Neural crest cell (in vitro differentiated cells): ENCODE measurements around the gene RNASEH2C. TPM values are rescaled to one million over a fixed set of nuclear protein-coding genes. Genes with fewer than 3 reads are reported as not detected.

ENCODE experiments used
- DNase-seq: peaks from one replicate; pipeline ENCODE4 v3.0.0; 2021; ENCODE audit warnings: low read depth, mixed read lengths, low spot score
- H3K27ac Mint-ChIP-seq: one replicate; pipeline ENCODE4 v1.8.0; 2021; ENCODE audit warnings: mild to moderate bottlenecking, mixed read lengths; ENCODE audit not compliant: unreplicated experiment
- H3K27me3 Mint-ChIP-seq: 2 replicates; pipeline ENCODE4 v1.8.0; 2021; ENCODE audit warnings: low read depth, mild to moderate bottlenecking, mixed read lengths
- H3K36me3 Mint-ChIP-seq: 2 replicates; pipeline ENCODE4 v1.8.0; 2021; ENCODE audit warnings: low read depth, mild to moderate bottlenecking, mixed read lengths
- H3K4me1 Mint-ChIP-seq: 2 replicates; pipeline ENCODE4 v1.8.0; 2021; ENCODE audit warnings: mixed read lengths
- H3K4me3 Mint-ChIP-seq: one replicate; pipeline ENCODE4 v1.8.0; 2021; ENCODE audit warnings: mild to moderate bottlenecking, mixed read lengths
- H3K9me3 Mint-ChIP-seq: 2 replicates; pipeline ENCODE4 v1.8.0; 2021; ENCODE audit warnings: mixed read lengths
- total RNA-seq: library from RNA; stranded (reverse); gene quantifications from 2 replicates; pipeline ENCODE4 v1.2.1, GENCODE V29; 2021
- TF ChIP-seq, protein P1 (sequence below): fragments of 200-600 bp; sonication (generic); conservative IDR thresholded peaks from 2 replicates; pipeline ENCODE4 v1.5.0; 2021; ENCODE audit warnings: antibody characterized with exemption, mild to moderate bottlenecking

RNASEH2C gene
- total RNA-seq, 1 donor from 2014 or later, result 72.1 TPM

DNA sequence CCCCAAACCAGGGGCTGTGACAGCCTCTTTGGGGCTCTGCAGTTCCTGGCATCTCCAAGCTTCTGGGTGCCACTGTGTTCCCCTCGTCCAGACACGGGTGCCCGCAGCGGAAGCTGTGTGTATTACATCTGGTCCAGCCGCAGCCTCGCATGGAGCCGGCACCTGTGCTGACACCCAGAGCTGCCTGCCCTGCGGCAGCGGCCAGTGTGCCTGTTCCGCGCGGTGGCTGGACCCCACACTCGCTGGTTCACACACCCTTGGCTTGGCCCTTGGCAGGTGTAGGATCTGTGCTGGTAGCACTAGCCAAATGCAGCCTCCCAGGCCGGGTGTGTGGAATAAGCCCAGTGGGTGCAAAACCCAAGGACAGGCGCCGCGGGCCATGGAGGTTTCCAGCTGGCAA lies 24.5 kb upstream of the RNASEH2C start:
- no peak overlapping the region for H3K27ac Mint-ChIP-seq
- H3K27me3 Mint-ChIP-seq, result peaks cover 71% of the 10 kb centered on the region
- H3K4me1 Mint-ChIP-seq, result no peaks in the 10 kb centered on the region
- H3K4me3 Mint-ChIP-seq, result no peak overlapping the region
- no peaks in the 10 kb centered on the region for H3K9me3 Mint-ChIP-seq
- TF ChIP-seq, protein P1, sequence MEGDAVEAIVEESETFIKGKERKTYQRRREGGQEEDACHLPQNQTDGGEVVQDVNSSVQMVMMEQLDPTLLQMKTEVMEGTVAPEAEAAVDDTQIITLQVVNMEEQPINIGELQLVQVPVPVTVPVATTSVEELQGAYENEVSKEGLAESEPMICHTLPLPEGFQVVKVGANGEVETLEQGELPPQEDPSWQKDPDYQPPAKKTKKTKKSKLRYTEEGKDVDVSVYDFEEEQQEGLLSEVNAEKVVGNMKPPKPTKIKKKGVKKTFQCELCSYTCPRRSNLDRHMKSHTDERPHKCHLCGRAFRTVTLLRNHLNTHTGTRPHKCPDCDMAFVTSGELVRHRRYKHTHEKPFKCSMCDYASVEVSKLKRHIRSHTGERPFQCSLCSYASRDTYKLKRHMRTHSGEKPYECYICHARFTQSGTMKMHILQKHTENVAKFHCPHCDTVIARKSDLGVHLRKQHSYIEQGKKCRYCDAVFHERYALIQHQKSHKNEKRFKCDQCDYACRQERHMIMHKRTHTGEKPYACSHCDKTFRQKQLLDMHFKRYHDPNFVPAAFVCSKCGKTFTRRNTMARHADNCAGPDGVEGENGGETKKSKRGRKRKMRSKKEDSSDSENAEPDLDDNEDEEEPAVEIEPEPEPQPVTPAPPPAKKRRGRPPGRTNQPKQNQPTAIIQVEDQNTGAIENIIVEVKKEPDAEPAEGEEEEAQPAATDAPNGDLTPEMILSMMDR, result no peak
- H3K36me3 Mint-ChIP-seq, result no peaks in the 10 kb centered on the region
- no peak for DNase-seq

DNA sequence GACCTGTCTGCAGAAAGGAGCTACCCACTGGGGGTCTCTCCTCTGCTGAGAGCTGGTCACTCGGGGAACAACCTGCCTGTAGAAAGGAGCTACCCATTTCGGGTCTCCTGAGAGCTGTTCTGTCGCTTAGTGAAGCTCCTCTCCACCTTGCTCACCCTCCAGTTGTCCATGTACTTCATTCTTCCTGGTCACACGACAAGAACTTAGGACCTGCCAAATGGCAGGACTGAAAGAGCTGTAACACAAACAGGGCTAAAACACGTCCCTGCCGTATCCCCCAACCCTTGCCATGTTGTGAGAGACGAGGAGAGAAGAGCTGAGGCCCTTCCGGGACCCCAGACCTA lies 24.1 kb upstream of the RNASEH2C start:
- Mint-ChIP-seq H3K4me1 (no peaks in the 10 kb centered on the region), H3K27ac (no peak overlapping the region), H3K9me3 (no peaks in the 10 kb centered on the region), H3K4me3 (no peak overlapping the region), H3K36me3 (no peaks in the 10 kb centered on the region), H3K27me3 (peaks cover 71% of the 10 kb centered on the region)
- TF ChIP-seq, protein P1, result no peak
- DNase-seq, result no peak

DNA sequence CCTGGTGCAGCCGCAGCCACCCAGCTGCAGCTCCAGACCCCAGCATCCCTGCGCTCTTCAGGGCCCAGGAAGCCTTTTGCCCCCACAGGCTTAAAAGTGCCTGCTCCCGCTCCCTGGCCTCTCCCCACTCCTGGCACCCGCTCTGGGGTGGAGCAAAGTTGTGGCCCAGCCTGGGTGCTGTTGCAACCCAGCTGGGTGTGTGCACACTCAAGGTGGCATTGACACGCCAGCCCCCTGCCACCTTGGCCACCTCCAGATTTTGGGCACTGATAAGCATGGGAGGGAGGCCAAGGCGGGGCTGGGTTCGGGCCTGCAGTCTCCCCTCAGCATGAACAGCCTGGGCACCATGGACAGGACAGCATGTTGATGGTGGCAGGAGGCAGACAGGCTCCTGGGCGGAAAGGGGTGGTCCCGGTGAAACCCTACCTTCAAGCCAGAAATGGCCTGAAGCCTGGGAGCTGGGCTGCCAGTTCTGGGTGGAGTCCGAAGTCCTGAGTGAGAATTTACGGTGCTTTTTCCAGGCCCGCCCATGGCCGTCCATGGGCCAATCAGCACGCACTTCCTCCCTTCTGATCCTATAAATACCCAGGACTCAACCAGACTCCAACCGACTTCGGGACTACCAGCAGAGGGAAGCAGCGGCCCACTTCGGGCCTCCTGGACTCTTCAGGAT lies 23.6 kb upstream of the RNASEH2C start:
- Mint-ChIP-seq H3K36me3 (no peaks in the 10 kb centered on the region), H3K9me3 (no peaks in the 10 kb centered on the region), H3K27me3 (peaks cover 66% of the 10 kb centered on the region), H3K4me3 (no peak overlapping the region), H3K27ac (no peak overlapping the region), H3K4me1 (no peaks in the 10 kb centered on the region)
- TF ChIP-seq, protein P1, result peak; percentile 50
- peak; percentile 8 for DNase-seq

DNA sequence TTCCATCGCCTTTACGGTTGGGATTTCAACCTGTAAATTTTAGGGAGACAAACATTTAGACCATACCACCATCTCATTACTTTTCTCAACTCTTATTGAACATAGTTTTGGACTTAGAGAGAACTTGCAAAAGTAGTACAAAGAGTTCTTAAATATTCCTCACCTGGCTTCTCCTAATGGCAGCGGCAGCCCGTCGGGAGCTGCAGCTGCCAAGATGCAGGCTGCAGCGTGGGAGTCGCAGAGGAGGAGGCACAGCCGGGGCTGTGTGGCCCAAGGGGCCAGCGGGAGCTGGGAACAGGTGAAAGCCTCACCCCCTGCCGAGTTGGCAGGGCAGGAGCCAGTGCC lies 23.1 kb upstream of the RNASEH2C start:
- H3K27ac Mint-ChIP-seq, result no peak overlapping the region

DNA sequence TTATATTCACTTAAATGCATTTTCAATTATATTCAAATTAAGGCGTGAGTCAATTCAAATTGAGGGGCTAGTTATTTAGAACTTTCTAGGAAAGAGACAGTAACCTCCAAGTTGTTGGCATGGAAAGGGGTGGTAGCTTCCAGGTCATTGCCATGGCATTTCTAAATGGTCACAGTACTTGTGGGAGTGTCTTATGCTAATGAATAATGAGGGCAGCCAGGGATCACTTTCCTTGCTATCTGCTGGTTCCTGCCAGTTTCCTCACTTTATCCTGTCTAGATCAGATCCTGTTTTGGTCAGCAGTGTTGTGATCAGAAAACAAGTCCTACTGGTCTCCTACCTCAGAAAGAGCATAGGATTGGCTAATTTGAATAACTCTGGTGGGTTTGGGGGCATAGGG lies 21.8 kb upstream of the RNASEH2C start:
- TF ChIP-seq, protein P1, result no peak
- Mint-ChIP-seq H3K9me3 (peaks cover 9% of the 10 kb centered on the region), H3K4me3 (no peak overlapping the region), H3K36me3 (no peaks in the 10 kb centered on the region), H3K27me3 (peaks cover 61% of the 10 kb centered on the region), H3K4me1 (no peaks in the 10 kb centered on the region), H3K27ac (no peak overlapping the region)
- no peak for DNase-seq

More for the DNA sequence above, 23.1 kb upstream of the RNASEH2C start:
- DNase-seq, result no peak
- Mint-ChIP-seq H3K27me3 (peaks cover 61% of the 10 kb centered on the region), H3K36me3 (no peaks in the 10 kb centered on the region), H3K4me3 (no peak overlapping the region), H3K4me1 (no peaks in the 10 kb centered on the region), H3K9me3 (no peaks in the 10 kb centered on the region)
- TF ChIP-seq, protein P1, result no peak
